ENCODE data around the gene DHX38. TPM values are rescaled to one million over a fixed set of nuclear protein-coding genes. Genes with fewer than 3 reads are reported as not detected.

Gene DHX38
- 50.3 and 66.7 TPM in 2 replicates for total RNA-seq

GRCh38 chr16:72093448-72094265, at the start of gene DHX38, which contains the start of gene TXNL4B:
Gene DHX38, plus strand, starts transcription at chr16:72093847. Its CDS starts 2,311 bp downstream, at chr16:72096158.
Gene TXNL4B, minus strand, starts transcription at chr16:72093620. Its CDS starts 2,871 bp downstream, at chr16:72090749.

GRCh38 chr16:72054254-72054847, 39.3 kb upstream of the DHX38 start, which contains the start of gene HP:
Gene HP, plus strand, starts transcription at chr16:72054505. Its CDS starts 148 bp downstream, at chr16:72054653.

Other genes starting within 250 kb of the DHX38 start
- gene ATXN1L, start 247.9 kb upstream of the DHX38 start, total RNA-seq, result 10.8 and 11.0 TPM in 2 replicates
- 2.9 and 3.3 TPM in 2 replicates for gene ZNF821, start 209.7 kb upstream of the DHX38 start, total RNA-seq
- 115 and 128 TPM in 2 replicates for gene IST1, start 198.3 kb upstream of the DHX38 start, total RNA-seq
- not detected in 2 replicates for gene PKD1L3, start 93.4 kb upstream of the DHX38 start, total RNA-seq
- 8.8 and 11.5 TPM in 2 replicates for gene DHODH, start 85.1 kb upstream of the DHX38 start, total RNA-seq
- gene HP, start 39.3 kb upstream of the DHX38 start, total RNA-seq, result not detected in 2 replicates
- gene HPR, start 30.6 kb upstream of the DHX38 start, total RNA-seq, result not detected in 2 replicates
- gene TXNL4B, start 227 bp upstream of the DHX38 start, total RNA-seq, result 7.4 and 7.7 TPM in 2 replicates
- 0.37 and 0.78 TPM in 2 replicates for gene PMFBP1, start 78.3 kb downstream of the DHX38 start, total RNA-seq

All from subcutaneous preadipocyte (primary cell).